Measurements from ENCODE around the gene SMYD1. TPM values are rescaled to one million over a fixed set of nuclear protein-coding genes. Genes with fewer than 3 reads are reported as not detected.

SMYD1 gene
- total and polyA plus RNA-seq, 10 of the 15 experiments (the other 5 are each of a cell fraction or from before 2014, with no cell fraction given), result 0.09 TPM; not detected in 9

GRCh38 chr2:88131999-88132368 is 64.4 kb downstream of the SMYD1 start (continued):
- TF ChIP-seq ATF2 (IDR thresholded peaks at IDR 0.05; ENCODE audit: low read length), result no peak
- TF ChIP-seq ATF3 (IDR thresholded peaks at IDR 0.05; ENCODE audit: borderline replicate concordance, extremely low read depth, low read depth, low read length), result no peak
- no peak for TF ChIP-seq SREBF1 (IDR thresholded peaks at IDR 0.05; ENCODE audit: low read length)
- no peak for TF ChIP-seq PRDM15 (CRISPR knock-in tag; IDR thresholded peaks at IDR 0.05)
- no peak for TF ChIP-seq MEF2A (IDR thresholded peaks at IDR 0.05; ENCODE audit: insufficient read depth, low read depth, low read length)

- Histone ChIP-seq H2AFZ (ENCODE audit: control insufficient read depth, low read depth, low read length) (no peak overlapping the region), H3K4me3 (no peak overlapping the region), H3K9ac (ENCODE audit: control insufficient read depth, insufficient read depth, low read length) (no peak overlapping the region), H3K4me2 (ENCODE audit: control insufficient read depth, insufficient read depth) (no peak overlapping the region), H4K20me1 (ENCODE audit: control insufficient read depth, insufficient read depth) (no peaks in the 10 kb centered on the region), H3K27me3 (replicated peaks in 1 of 2; ENCODE audit: control insufficient read depth in 2 of 2, insufficient read depth in 2 of 2, low read length in 1 of 2) (no peaks in the 10 kb centered on the region; a peak in 1 of 4 replicates), H3K9me3 (replicated peaks; ENCODE audit: control insufficient read depth, insufficient read depth, low read length) (no peaks in the 10 kb centered on the region), H3K4me1 (ENCODE audit: control insufficient read depth, insufficient read depth, low read length) (no peaks in the 10 kb centered on the region), H3K27ac (ENCODE audit: control insufficient read depth, insufficient read depth) (no peak overlapping the region), H3K36me3 (ENCODE audit: control insufficient read depth in 2 of 2, insufficient read depth in 2 of 2, low read length in 1 of 2) (no peaks in the 10 kb centered on the region), H3K79me2 (ENCODE audit: control insufficient read depth, insufficient read depth, low read length) (no peaks in the 10 kb centered on the region)
- FAIRE-seq (no peak), DNase-seq (ENCODE audit: low read depth, low spot score) (no peak), ATAC-seq (no peak)
- ChIA-PET RAD21 (ENCODE audit: unreplicated experiment) (no interaction called here), SMC1A (ENCODE audit: uncharacterized antibody, unreplicated experiment) (interaction anchor here (1.2 kb wide), 1 partner anchor 8 kb away, joined by 3 read pairs; no protein-coding TSS in a partner anchor), POLR2A (no interaction called here), CTCF (interaction anchor here (0.9 to 2.0 kb wide), 2 partner anchors 68 to 73 kb away, joined by 4 to 6 read pairs; no protein-coding TSS in a partner anchor)
- in situ Hi-C loops (cut with MboI) (no loop called here), intact Hi-C loops (cut with micrococcal nuclease; ENCODE audit: unreplicated experiment) (no loop called here)
- 15% methylated on average over 3 of the region's 3 CpGs for WGBS (ENCODE audit: insufficient coverage, insufficient replicate concordance, low lambda C conversion rate, missing lambda C conversion rate)
- BruUV-seq (replicated peaks), result no TSS peak
- TF ChIP-seq ETV6 (conservative IDR thresholded peaks at IDR 0.05 in 1 of 2, IDR thresholded peaks at IDR 0.05 in 1 of 2; ENCODE audit: borderline replicate concordance in 1 of 2, low read depth in 1 of 2), result no peak
- TF ChIP-seq YY1 (IDR thresholded peaks at IDR 0.05; ENCODE audit: low read depth, low read length), result no peak
- TF ChIP-seq ZNF207 (IDR thresholded peaks at IDR 0.05; ENCODE audit: borderline replicate concordance), result no peak
- no peak for TF ChIP-seq ZBTB4 (CRISPR knock-in tag; IDR thresholded peaks at IDR 0.05)
- no peak for TF ChIP-seq ASH2L (IDR thresholded peaks at IDR 0.05; ENCODE audit: borderline replicate concordance, low read depth)
- no peak for TF ChIP-seq CHD2 (IDR thresholded peaks at IDR 0.05; ENCODE audit: borderline replicate concordance, low read depth, low read length)
- TF ChIP-seq TCF3 (IDR thresholded peaks at IDR 0.05; ENCODE audit: borderline replicate concordance, insufficient read depth, low read depth, low read length), result no peak
These were observed 66.2 kb downstream of the SMYD1 start for GRCh38 chr2:88133875-88134274.

All from GM12878 (cell line).